ENCODE data around the gene ALDOB. TPM values are rescaled to one million over a fixed set of nuclear protein-coding genes. Genes with fewer than 3 reads are reported as not detected.
A peak's percentile ranks its signal among the peaks of the same experiment; 100 is the strongest.

Gene ALDOB
- total and polyA plus RNA-seq, 2 of the 13 experiments (the other 11 are each of a cell fraction or from before 2014, with no cell fraction given): 0.29 to 0.97 TPM

- TF ChIP-seq NFAT5 (CRISPR knock-in tag; IDR thresholded peaks at IDR 0.05) (no peak), ETS1 (CRISPR knock-in tag; IDR thresholded peaks at IDR 0.05) (no peak), FOXO1 (CRISPR knock-in tag; IDR thresholded peaks at IDR 0.05) (peak; percentile 39; the same call in 1 of the 2 replicates), MTF1 (CRISPR knock-in tag; IDR thresholded peaks at IDR 0.05) (no peak), ZSCAN31 (CRISPR knock-in tag; IDR thresholded peaks at IDR 0.05; ENCODE audit: low read depth) (0 out of 2 replicates have a peak, but pooled peaks have one; percentile 56), HNF1A (IDR thresholded peaks at IDR 0.05; ENCODE audit: low read depth) (no peak), HNF1A (CRISPR knock-in tag; IDR thresholded peaks at IDR 0.05; ENCODE audit: borderline replicate concordance) (peak; percentile 37; the same call in 1 of the 2 replicates), SPEN (CRISPR knock-in tag; IDR thresholded peaks at IDR 0.05; ENCODE audit: low read depth) (no peak), XRCC5 (optimal IDR thresholded peaks at IDR 0.05; ENCODE audit: low read length) (peak; percentile 34), MAX (IDR thresholded peaks at IDR 0.05) (no peak), FOXP1 (IDR thresholded peaks at IDR 0.05) (no peak), FOXP1 (CRISPR knock-in tag; IDR thresholded peaks at IDR 0.05) (0 out of 2 replicates have a peak, but pooled peaks have one; percentile 29), ZNF414 (CRISPR knock-in tag; IDR thresholded peaks at IDR 0.05) (no peak; the same call in 1 of the 2 replicates), SAP130 (CRISPR knock-in tag; IDR thresholded peaks at IDR 0.05; ENCODE audit: low read depth) (peak; percentile 50), CBX5 (CRISPR knock-in tag; IDR thresholded peaks at IDR 0.05; ENCODE audit: borderline replicate concordance) (no peak; the same call in 1 of the 2 replicates), ZMYM3 (CRISPR knock-in tag; IDR thresholded peaks at IDR 0.05) (peak; percentile 49; the same call in 1 of the 2 replicates), LCORL (IDR thresholded peaks at IDR 0.05) (no peak), LCORL (CRISPR knock-in tag; IDR thresholded peaks at IDR 0.05) (peak; percentile 18; the same call in 1 of the 2 replicates), ZNF784 (CRISPR knock-in tag; IDR thresholded peaks at IDR 0.05; ENCODE audit: borderline replicate concordance) (peak; percentile 24; the same call in 1 of the 2 replicates)
Measured at GRCh38 chr9:101437806-101438232, 2.2 kb upstream of the ALDOB start (continued).
